CD4-positive, alpha-beta T cell (primary cell): ENCODE measurements around the gene ILK. TPM values are rescaled to one million over a fixed set of nuclear protein-coding genes. Genes with fewer than 3 reads are reported as not detected.

Experiments
- ATAC-seq: fragments of 200-7000 bp; cut with Tn5 transposase; one replicate; pipeline ENCODE4 v1.10.0; 2022; ENCODE audit warnings: mild to moderate bottlenecking; ENCODE audit not compliant: poor library complexity
- CTCF ChIA-PET: fragments of 350-600 bp; sonication (Branson Sonifier 250); formaldehyde crosslinking; loops from one replicate; lab custom pipeline; 2021; ENCODE audit warnings: antibody characterized with exemption, inconsistent platforms; lab: Charles Lee
- POLR2A ChIA-PET: fragments of 350-600 bp; sonication (Branson Sonifier 250); formaldehyde crosslinking; loops from one replicate; lab custom pipeline; 2021; ENCODE audit warnings: antibody characterized with exemption, inconsistent platforms; lab: Charles Lee
- DNase-seq, 14 experiments: peaks; one replicate each; pipeline ENCODE4 v3.0.0-alpha.2; 2013 to 2020; ENCODE audit warnings: mixed read lengths in 2 of 14
- H3K27ac ChIP-seq, 2 donors: one replicate each; pipeline versions ENCODE4 v1.5.1 to v1.7.0; 2013; ENCODE audit warnings: low read length in 2 of 2, low read depth in 1 of 2, mild to moderate bottlenecking in 1 of 2
- H3K27me3 ChIP-seq, 2 experiments: 1 replicate in 1 of 2; 2 replicates in 1 of 2; pipeline versions ENCODE4 v1.6.1 to v1.7.0; 2013; ENCODE audit warnings: low read length in 2 of 2, control low read depth in 1 of 2, mild to moderate bottlenecking in 1 of 2, moderate library complexity in 1 of 2; ENCODE audit not compliant: insufficient read depth in 2 of 2, control insufficient read depth in 1 of 2
- H3K36me3 ChIP-seq: one replicate; pipeline ENCODE4 v1.6.1; 2013; ENCODE audit warnings: low read length, control low read depth; ENCODE audit not compliant: insufficient read depth
- H3K4me1 ChIP-seq: one replicate; pipeline ENCODE4 v1.6.1; 2013; ENCODE audit warnings: low read length, control low read depth; ENCODE audit not compliant: insufficient read depth
- H3K4me3 ChIP-seq: one replicate; pipeline ENCODE4 v1.5.1; 2013; ENCODE audit warnings: mild to moderate bottlenecking, low read length, moderate library complexity
- H3K9me3 ChIP-seq, 2 experiments: 1 replicate in 1 of 2; 2 replicates in 1 of 2; pipeline versions ENCODE4 v1.6.1 to v1.7.0; 2013; ENCODE audit warnings: low read length in 2 of 2, mild to moderate bottlenecking in 2 of 2, control low read depth in 1 of 2, moderate library complexity in 1 of 2; ENCODE audit not compliant: control insufficient read depth in 1 of 2, insufficient read depth in 1 of 2
- H3K27ac Mint-ChIP-seq: one replicate; pipeline ENCODE4 v1.8.0; 2020; ENCODE audit warnings: mixed read lengths
- H3K27me3 Mint-ChIP-seq: one replicate; pipeline ENCODE4 v1.8.0; 2021; ENCODE audit warnings: mixed read lengths
- H3K36me3 Mint-ChIP-seq: one replicate; pipeline ENCODE4 v1.8.0; 2021; ENCODE audit warnings: low read depth, mixed read lengths
- H3K4me1 Mint-ChIP-seq: one replicate; pipeline ENCODE4 v1.8.0; 2021; ENCODE audit warnings: low read depth, mixed read lengths
- H3K4me3 Mint-ChIP-seq: one replicate; pipeline ENCODE4 v1.8.0; 2020; ENCODE audit warnings: mild to moderate bottlenecking, mixed read lengths
- H3K9me3 Mint-ChIP-seq: one replicate; pipeline ENCODE4 v1.8.0; 2020; ENCODE audit warnings: mixed read lengths
- intact Hi-C, 2 experiments: fragments of 100-400 bp; cut with DNase I in 1 of 2; cut with micrococcal nuclease in 1 of 2; formaldehyde crosslinking; loops; one replicate each; pipeline versions ENCODE4 v1.15.1 to v1.9.0; 2023 to 2025; cut with DNase I, micrococcal nuclease
- total RNA-seq, 174 experiments: library from RNA in 2 of 174; stranded (reverse) in 2 of 174; gene quantifications; one replicate each; pipeline ENCODE4 v1.2.3 and lab custom pipeline; 2021 to 2026
- TF ChIP-seq, protein P1 (sequence below): fragments of 200-600 bp; IDR thresholded peaks from one replicate; pipeline ENCODE4 v1.8.0; 2022; ENCODE audit warnings: antibody characterized with exemption, mild to moderate bottlenecking

The ILK gene
- total RNA-seq, 2 experiments from 2014 or later, result 19.2 to 21.0 TPM

DNA sequence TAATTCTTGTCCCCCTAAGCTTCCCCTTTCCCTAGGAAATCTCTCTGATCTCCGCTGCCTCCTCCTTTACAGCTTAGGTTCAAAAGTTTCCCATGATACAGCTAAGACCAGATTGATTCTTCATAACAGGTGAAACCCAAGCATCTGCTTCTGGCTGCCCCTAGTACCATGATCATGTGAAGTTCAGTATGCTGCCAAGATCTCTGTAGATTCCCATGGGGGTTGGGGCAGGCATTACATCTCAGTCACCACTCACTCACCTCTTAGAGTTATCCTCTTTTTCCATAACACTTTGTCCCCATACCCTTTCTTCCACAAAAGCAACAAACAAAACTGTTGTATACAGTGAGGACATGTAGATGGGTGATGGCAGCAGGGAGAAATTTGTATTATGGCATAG lies 44.2 kb upstream of the ILK start:
- TF ChIP-seq, protein P1, sequence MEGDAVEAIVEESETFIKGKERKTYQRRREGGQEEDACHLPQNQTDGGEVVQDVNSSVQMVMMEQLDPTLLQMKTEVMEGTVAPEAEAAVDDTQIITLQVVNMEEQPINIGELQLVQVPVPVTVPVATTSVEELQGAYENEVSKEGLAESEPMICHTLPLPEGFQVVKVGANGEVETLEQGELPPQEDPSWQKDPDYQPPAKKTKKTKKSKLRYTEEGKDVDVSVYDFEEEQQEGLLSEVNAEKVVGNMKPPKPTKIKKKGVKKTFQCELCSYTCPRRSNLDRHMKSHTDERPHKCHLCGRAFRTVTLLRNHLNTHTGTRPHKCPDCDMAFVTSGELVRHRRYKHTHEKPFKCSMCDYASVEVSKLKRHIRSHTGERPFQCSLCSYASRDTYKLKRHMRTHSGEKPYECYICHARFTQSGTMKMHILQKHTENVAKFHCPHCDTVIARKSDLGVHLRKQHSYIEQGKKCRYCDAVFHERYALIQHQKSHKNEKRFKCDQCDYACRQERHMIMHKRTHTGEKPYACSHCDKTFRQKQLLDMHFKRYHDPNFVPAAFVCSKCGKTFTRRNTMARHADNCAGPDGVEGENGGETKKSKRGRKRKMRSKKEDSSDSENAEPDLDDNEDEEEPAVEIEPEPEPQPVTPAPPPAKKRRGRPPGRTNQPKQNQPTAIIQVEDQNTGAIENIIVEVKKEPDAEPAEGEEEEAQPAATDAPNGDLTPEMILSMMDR, result no peak
- H3K36me3 ChIP-seq, result peaks cover 3% of the 10 kb centered on the region
- intact Hi-C loops, result no loop called here
- Mint-ChIP-seq H3K27me3 (no peaks in the 10 kb centered on the region), H3K36me3 (peaks cover 22% of the 10 kb centered on the region), H3K27ac (no peak overlapping the region), H3K4me3 (no peak overlapping the region), H3K4me1 (no peaks in the 10 kb centered on the region), H3K9me3 (no peaks in the 10 kb centered on the region)
- H3K27me3 ChIP-seq, result no peaks in the 10 kb centered on the region
- ChIA-PET CTCF (no interaction called here), POLR2A (no interaction called here)
- no peak for ATAC-seq
- H3K4me3 ChIP-seq, result no peak overlapping the region
- no peak for DNase-seq
- H3K4me1 ChIP-seq, result no peaks in the 10 kb centered on the region
- no peak overlapping the region for H3K27ac ChIP-seq
- peaks cover 0 to 3% of the 10 kb centered on the region in 2 experiments for H3K9me3 ChIP-seq

DNA sequence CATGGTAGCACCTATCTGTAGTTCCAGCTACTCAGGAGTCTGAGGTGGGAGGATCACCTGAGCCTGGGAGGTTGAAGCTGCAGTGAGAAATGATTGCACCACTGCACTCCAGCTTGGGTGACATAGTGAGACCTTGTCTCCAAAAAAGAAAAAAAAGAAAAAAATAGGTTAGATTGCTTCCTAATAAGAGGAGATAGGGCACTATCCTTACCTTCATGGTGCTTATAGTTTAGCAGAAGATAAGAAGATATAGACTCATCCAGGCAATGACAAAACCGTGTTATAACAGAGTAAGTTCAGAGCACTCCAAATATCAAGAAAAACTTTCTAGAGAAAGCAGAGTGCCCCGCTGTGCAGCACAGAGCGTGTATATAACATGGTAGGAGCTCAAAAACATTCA lies 42.3 kb upstream of the ILK start:
- TF ChIP-seq, protein P1, result no peak
- H3K9me3 Mint-ChIP-seq, result no peaks in the 10 kb centered on the region
- ATAC-seq (no peak), DNase-seq (no peak)
- peaks cover 3% of the 10 kb centered on the region for H3K36me3 ChIP-seq
- H3K4me1 ChIP-seq, result no peaks in the 10 kb centered on the region
- H3K36me3 Mint-ChIP-seq, result peaks cover 34% of the 10 kb centered on the region
- H3K4me3 ChIP-seq, result no peak overlapping the region
- H3K4me3 Mint-ChIP-seq, result no peak overlapping the region
- H3K27ac Mint-ChIP-seq, result no peak overlapping the region
- intact Hi-C loops, result no loop called here
- POLR2A ChIA-PET, result no interaction called here
- H3K9me3 ChIP-seq, result peaks cover 0 to 3% of the 10 kb centered on the region in 2 experiments
- H3K27me3 Mint-ChIP-seq, result no peaks in the 10 kb centered on the region
- no peaks in the 10 kb centered on the region for H3K27me3 ChIP-seq
- no peaks in the 10 kb centered on the region for H3K4me1 Mint-ChIP-seq
- CTCF ChIA-PET, result no interaction called here
- no peak overlapping the region for H3K27ac ChIP-seq

DNA sequence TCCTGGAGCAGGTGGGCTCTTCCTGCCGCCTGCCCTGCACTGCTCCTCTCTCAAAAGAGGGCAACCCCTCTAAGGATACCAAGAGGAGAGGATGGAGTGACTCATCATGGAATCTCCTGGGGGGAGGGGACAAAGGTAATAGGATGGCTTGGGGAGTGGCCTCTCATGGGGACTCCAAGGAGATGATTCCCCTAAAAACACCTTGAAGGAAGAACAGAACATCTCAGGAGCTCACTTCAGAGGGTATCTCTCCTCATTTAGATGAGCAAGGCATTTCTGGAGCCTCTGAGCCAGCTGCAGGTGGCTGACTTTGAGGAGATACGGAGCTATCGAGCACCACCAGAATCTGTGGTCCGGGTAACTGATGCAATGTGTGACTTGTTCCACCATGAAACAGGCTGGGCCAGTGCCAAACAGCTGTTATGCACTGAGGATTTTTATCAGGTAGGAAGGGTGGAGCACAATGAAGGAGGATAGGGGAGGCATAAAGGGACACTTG lies 40.4 kb upstream of the ILK start:
- intact Hi-C loops, result no loop called here
- no peaks in the 10 kb centered on the region for H3K9me3 ChIP-seq
- Mint-ChIP-seq H3K9me3 (no peaks in the 10 kb centered on the region), H3K4me3 (no peak overlapping the region), H3K27me3 (no peaks in the 10 kb centered on the region), H3K36me3 (peaks cover 34% of the 10 kb centered on the region), H3K4me1 (no peaks in the 10 kb centered on the region), H3K27ac (no peak overlapping the region)
- ATAC-seq (no peak), DNase-seq (no peak)
- H3K36me3 ChIP-seq, result peaks cover 11% of the 10 kb centered on the region
- H3K27me3 ChIP-seq, result no peaks in the 10 kb centered on the region
- ChIA-PET CTCF (no interaction called here), POLR2A (interaction anchor here (1.2 kb wide), 1 partner anchor 39 kb away, joined by 3 read pairs; no protein-coding TSS in a partner anchor)
- no peaks in the 10 kb centered on the region for H3K4me1 ChIP-seq
- H3K27ac ChIP-seq, result no peak overlapping the region
- TF ChIP-seq, protein P1, result no peak
- H3K4me3 ChIP-seq, result no peak overlapping the region
